ENCODE data around the gene UBC. TPM values are rescaled to one million over a fixed set of nuclear protein-coding genes. Genes with fewer than 3 reads are reported as not detected.
"Not testable (repeated sequence)": the region's sequence is repeated elsewhere in the genome, so short reads cannot be mapped to it uniquely, and the experiment has no call there.

Gene UBC
- total RNA-seq, 1 experiment from 2014 or later = 523 TPM

- DNase-seq; H4K91ac ChIP-seq (ENCODE audit: insufficient read length, low read depth, low read length); H3K9me3 ChIP-seq (ENCODE audit: control insufficient read depth, low read depth, low read length); H2AFZ ChIP-seq (ENCODE audit: low read length); H2BK120ac ChIP-seq (ENCODE audit: low read depth, low read length, poor library complexity, severe bottlenecking); H3K4ac ChIP-seq (ENCODE audit: low read depth, low read length); H3K27me3 Mint-ChIP-seq (ENCODE audit: low read depth); H3K9ac ChIP-seq (ENCODE audit: extremely low read depth, insufficient read length, low read length); H2BK15ac ChIP-seq (ENCODE audit: low read depth, low read length); H3K79me1 ChIP-seq (ENCODE audit: insufficient read depth, low read depth, low read length, poor library complexity, severe bottlenecking); H2AK5ac ChIP-seq (ENCODE audit: insufficient read length, low read length); H2BK20ac ChIP-seq (ENCODE audit: low read depth, low read length, poor library complexity, severe bottlenecking); H3K4me1 ChIP-seq (ENCODE audit: insufficient read depth, low read length); H3K56ac ChIP-seq (ENCODE audit: insufficient read length, low read depth, low read length); H3T11ph ChIP-seq (ENCODE audit: low read length); H3K4me2 ChIP-seq (ENCODE audit: insufficient read depth, insufficient read length, low read length); H4K5ac ChIP-seq (ENCODE audit: insufficient read length, low read depth, low read length); H2BK5ac ChIP-seq (ENCODE audit: insufficient read length, low read length); H4K20me1 ChIP-seq (ENCODE audit: control insufficient read depth, insufficient read depth, insufficient read length); H3K14ac ChIP-seq (ENCODE audit: insufficient read depth, low read length); H3K18ac ChIP-seq (ENCODE audit: insufficient read length, low read depth, low read length); H3K27me3 ChIP-seq (ENCODE audit: insufficient read depth, low read length); H3K23me2 ChIP-seq (ENCODE audit: insufficient read length, low read depth, low read length, poor library complexity, severe bottlenecking); H3K23ac ChIP-seq (ENCODE audit: insufficient read length, low read depth, low read length); H3K27ac ChIP-seq (ENCODE audit: insufficient read length, low read depth, low read length); H4K8ac ChIP-seq (replicated peaks; ENCODE audit: insufficient read length, low read depth, low read length); H2BK12ac ChIP-seq (ENCODE audit: insufficient read length, low read depth, low read length): not testable (repeated sequence)
- Mint-ChIP-seq H3K9me3 (peaks cover 4 to 15% of the 10 kb centered on the region in 2 experiments), H3K4me3 (peak overlapping the region; percentile 43 to 67; a peak in 4 of 5 replicates), H3K4me1 (peaks cover 42 to 43% of the 10 kb centered on the region in 2 experiments), H3K27ac (peak overlapping the region in 1 of 3 experiments; percentile 80; a peak in 1 of 7 replicates), H3K36me3 (ENCODE audit: insufficient read depth in 1 of 3, low read depth in 3 of 3) (peaks cover 32 to 40% (median 36%) of the 10 kb centered on the region in 3 experiments)
- H3K79me2 ChIP-seq (ENCODE audit: insufficient read depth, low read length) = peaks cover 14% of the 10 kb centered on the region
- WGBS (ENCODE audit: extremely low coverage, insufficient read length, low lambda C conversion rate) = no CpG with 5 or more reads among the region's 6 CpGs
Observed at GRCh38 chr12:124911521-124911920, 2.9 kb downstream of the UBC start.

Data from H9 (cell line).